ENCODE data around the gene OTOG.

Gene OTOG

DNA sequence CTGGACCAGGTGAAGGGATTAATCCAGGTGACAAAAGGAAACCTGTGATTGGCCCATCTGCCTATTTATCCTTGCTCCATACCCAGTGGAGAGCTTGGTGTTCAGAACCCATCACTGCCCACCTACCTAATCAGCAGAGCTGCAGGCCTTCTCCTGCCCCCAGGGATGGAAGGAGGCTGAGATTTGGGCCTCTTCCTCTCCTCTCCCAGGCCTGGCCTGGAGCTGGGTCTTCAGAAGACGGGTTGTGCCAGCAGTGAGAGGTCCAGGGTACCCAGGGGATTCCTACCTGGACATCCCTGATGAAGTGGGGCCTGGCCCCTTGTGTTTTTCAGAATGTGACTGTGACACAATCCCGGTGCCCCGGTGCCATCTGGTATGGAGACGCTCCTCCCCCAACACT is 92.0 kb downstream of the OTOG start:
- Histone ChIP-seq H3K4me3 (ENCODE audit: low read depth, low read length) (no peak overlapping the region), H3K27ac (ENCODE audit: extremely low read depth, low read depth, low read length) (no peak overlapping the region), H3K4me1 (ENCODE audit: control insufficient read depth, insufficient read depth, low read length) (no peaks in the 10 kb centered on the region), H3K36me3 (ENCODE audit: control insufficient read depth in 2 of 2, insufficient read depth in 1 of 2, low read length in 2 of 2) (no peaks in the 10 kb centered on the region), H3K9me3 (ENCODE audit: control insufficient read depth, insufficient read depth, low read depth, low read length) (no peaks in the 10 kb centered on the region)
- ChIA-PET POLR2A (no interaction called here), CTCF (interaction anchor here (0.5 to 0.7 kb wide), 2 partner anchors 74 to 532 kb away, joined by 3 read pairs; no protein-coding TSS in a partner anchor)
- TF ChIP-seq ZNF837 (tag by site-specific recombination; IDR thresholded peaks at IDR 0.05) = no peak
- TF ChIP-seq, protein P1, sequence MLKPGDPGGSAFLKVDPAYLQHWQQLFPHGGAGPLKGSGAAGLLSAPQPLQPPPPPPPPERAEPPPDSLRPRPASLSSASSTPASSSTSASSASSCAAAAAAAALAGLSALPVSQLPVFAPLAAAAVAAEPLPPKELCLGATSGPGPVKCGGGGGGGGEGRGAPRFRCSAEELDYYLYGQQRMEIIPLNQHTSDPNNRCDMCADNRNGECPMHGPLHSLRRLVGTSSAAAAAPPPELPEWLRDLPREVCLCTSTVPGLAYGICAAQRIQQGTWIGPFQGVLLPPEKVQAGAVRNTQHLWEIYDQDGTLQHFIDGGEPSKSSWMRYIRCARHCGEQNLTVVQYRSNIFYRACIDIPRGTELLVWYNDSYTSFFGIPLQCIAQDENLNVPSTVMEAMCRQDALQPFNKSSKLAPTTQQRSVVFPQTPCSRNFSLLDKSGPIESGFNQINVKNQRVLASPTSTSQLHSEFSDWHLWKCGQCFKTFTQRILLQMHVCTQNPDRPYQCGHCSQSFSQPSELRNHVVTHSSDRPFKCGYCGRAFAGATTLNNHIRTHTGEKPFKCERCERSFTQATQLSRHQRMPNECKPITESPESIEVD (tag by site-specific recombination; IDR thresholded peaks at IDR 0.05) = no peak
- TF ChIP-seq, protein P2, sequence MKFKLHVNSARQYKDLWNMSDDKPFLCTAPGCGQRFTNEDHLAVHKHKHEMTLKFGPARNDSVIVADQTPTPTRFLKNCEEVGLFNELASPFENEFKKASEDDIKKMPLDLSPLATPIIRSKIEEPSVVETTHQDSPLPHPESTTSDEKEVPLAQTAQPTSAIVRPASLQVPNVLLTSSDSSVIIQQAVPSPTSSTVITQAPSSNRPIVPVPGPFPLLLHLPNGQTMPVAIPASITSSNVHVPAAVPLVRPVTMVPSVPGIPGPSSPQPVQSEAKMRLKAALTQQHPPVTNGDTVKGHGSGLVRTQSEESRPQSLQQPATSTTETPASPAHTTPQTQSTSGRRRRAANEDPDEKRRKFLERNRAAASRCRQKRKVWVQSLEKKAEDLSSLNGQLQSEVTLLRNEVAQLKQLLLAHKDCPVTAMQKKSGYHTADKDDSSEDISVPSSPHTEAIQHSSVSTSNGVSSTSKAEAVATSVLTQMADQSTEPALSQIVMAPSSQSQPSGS (tag by site-specific recombination; IDR thresholded peaks at IDR 0.05; ENCODE audit: low read depth) = no peak
- TF ChIP-seq ZNF791 (tag by site-specific recombination; IDR thresholded peaks at IDR 0.05) = no peak
- no peak for TF ChIP-seq ZNF26 (tag by site-specific recombination; IDR thresholded peaks at IDR 0.05)
- TF ChIP-seq ZNF488 (tag by site-specific recombination; IDR thresholded peaks at IDR 0.05) = no peak
- TF ChIP-seq YY1 (tag by site-specific recombination; IDR thresholded peaks at IDR 0.05) = no peak
- TF ChIP-seq ZNF214 (tag by site-specific recombination; IDR thresholded peaks at IDR 0.05; ENCODE audit: borderline replicate concordance) = no peak
- TF ChIP-seq ZNF354C (tag by site-specific recombination; IDR thresholded peaks at IDR 0.05; ENCODE audit: borderline replicate concordance, low read depth) = no peak
- TF ChIP-seq ZNF138 (tag by site-specific recombination; IDR thresholded peaks at IDR 0.05; ENCODE audit: borderline replicate concordance) = no peak
- no peak for TF ChIP-seq ZNF23 (tag by site-specific recombination; IDR thresholded peaks at IDR 0.05; ENCODE audit: borderline replicate concordance)
- TF ChIP-seq ZFHX2 (tag by site-specific recombination; conservative IDR thresholded peaks at IDR 0.05) = no peak
- TF ChIP-seq AEBP2 (tag by site-specific recombination; IDR thresholded peaks at IDR 0.05; ENCODE audit: borderline replicate concordance) = no peak
- no peak for TF ChIP-seq PRDM4 (tag by site-specific recombination; IDR thresholded peaks at IDR 0.05)

DNA sequence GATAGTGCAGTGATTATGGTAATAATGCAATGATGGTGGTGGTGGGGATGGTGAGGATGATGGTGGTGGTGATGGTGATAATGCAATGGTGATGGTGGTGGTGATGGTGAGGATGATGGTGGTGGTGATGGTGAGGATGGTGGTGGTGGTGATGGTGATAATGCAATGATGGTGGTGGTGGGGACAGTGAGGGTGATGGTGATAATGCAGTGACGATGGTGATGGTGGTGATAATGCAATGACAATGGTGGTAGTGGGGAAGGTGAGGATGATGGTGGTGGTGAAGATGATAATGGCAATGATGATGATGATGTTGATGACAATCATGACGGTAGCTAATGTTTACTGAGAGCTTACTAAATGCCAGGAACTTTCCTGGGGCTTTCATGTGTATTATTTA is 92.7 kb downstream of the OTOG start:
- TF ChIP-seq, protein P3, sequence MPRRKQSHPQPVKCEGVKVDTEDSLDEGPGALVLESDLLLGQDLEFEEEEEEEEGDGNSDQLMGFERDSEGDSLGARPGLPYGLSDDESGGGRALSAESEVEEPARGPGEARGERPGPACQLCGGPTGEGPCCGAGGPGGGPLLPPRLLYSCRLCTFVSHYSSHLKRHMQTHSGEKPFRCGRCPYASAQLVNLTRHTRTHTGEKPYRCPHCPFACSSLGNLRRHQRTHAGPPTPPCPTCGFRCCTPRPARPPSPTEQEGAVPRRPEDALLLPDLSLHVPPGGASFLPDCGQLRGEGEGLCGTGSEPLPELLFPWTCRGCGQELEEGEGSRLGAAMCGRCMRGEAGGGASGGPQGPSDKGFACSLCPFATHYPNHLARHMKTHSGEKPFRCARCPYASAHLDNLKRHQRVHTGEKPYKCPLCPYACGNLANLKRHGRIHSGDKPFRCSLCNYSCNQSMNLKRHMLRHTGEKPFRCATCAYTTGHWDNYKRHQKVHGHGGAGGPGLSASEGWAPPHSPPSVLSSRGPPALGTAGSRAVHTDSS (tag by site-specific recombination; IDR thresholded peaks at IDR 0.05) = peak; percentile 74
- TF ChIP-seq GLIS1 (tag by site-specific recombination; IDR thresholded peaks at IDR 0.05) (no peak), ZNF473 (tag by site-specific recombination; IDR thresholded peaks at IDR 0.05) (0 out of 2 replicates have a peak, but pooled peaks have one; percentile 29), ZBTB1 (tag by site-specific recombination; IDR thresholded peaks at IDR 0.05) (no peak), ZNF324 (tag by site-specific recombination; IDR thresholded peaks at IDR 0.05) (no peak)
- Histone ChIP-seq H3K27ac (ENCODE audit: extremely low read depth, low read depth, low read length) (no peak overlapping the region), H3K9me3 (ENCODE audit: control insufficient read depth, insufficient read depth, low read depth, low read length) (no peaks in the 10 kb centered on the region), H3K4me1 (ENCODE audit: control insufficient read depth, insufficient read depth, low read length) (no peaks in the 10 kb centered on the region), H3K36me3 (ENCODE audit: control insufficient read depth in 2 of 2, insufficient read depth in 1 of 2, low read length in 2 of 2) (no peaks in the 10 kb centered on the region), H3K4me3 (ENCODE audit: low read depth, low read length) (no peak overlapping the region)
- ChIA-PET CTCF (interaction anchor here (0.7 to 0.9 kb wide), 2 partner anchors 41 to 75 kb away, joined by 3 read pairs; no protein-coding TSS in a partner anchor), POLR2A (no interaction called here)

All from HEK293 (cell line).